GM19043 (cell line): Measurements from ENCODE around the gene FBRSL1.

ENCODE experiments used
- ATAC-seq: cut with Tn5 transposase; IDR thresholded peaks from one replicate; pipeline ENCODE4 v1.9.1; 2021; ENCODE audit warnings: low read depth; ENCODE audit not compliant: unreplicated experiment

The FBRSL1 gene

GRCh38 chr12:132536102-132536876, 46.3 kb downstream of the FBRSL1 start:
- no peak for ATAC-seq

GRCh38 chr12:132537049-132537448, 47.1 kb downstream of the FBRSL1 start:
- no peak for ATAC-seq

- no peak for ATAC-seq
These were observed 48.1 kb downstream of the FBRSL1 start for GRCh38 chr12:132537836-132538662.

- no peak for ATAC-seq
These were observed 48.7 kb downstream of the FBRSL1 start for GRCh38 chr12:132538663-132538990.

- ATAC-seq: no peak
These were observed 49.2 kb downstream of the FBRSL1 start for GRCh38 chr12:132539016-132539773.

GRCh38 chr12:132540436-132540835, 50.5 kb downstream of the FBRSL1 start:
- no peak for ATAC-seq

GRCh38 chr12:132541200-132541599, 51.2 kb downstream of the FBRSL1 start:
- no peak for ATAC-seq

GRCh38 chr12:132541996-132542395, 52.0 kb downstream of the FBRSL1 start:
- no peak for ATAC-seq

GRCh38 chr12:132542661-132543060, 52.7 kb downstream of the FBRSL1 start:
- no peak for ATAC-seq

- ATAC-seq: no peak
These were observed 53.5 kb downstream of the FBRSL1 start for GRCh38 chr12:132543298-132544079.

- ATAC-seq: no peak
These were observed 54.1 kb downstream of the FBRSL1 start for GRCh38 chr12:132544080-132544397.

- no peak for ATAC-seq
These were observed 54.5 kb downstream of the FBRSL1 start for GRCh38 chr12:132544498-132544897.

- no peak for ATAC-seq
These were observed 55.4 kb downstream of the FBRSL1 start for GRCh38 chr12:132545164-132545953.

- no peak for ATAC-seq
These were observed 56.0 kb downstream of the FBRSL1 start for GRCh38 chr12:132545955-132546354.

- no peak for ATAC-seq
These were observed 56.7 kb downstream of the FBRSL1 start for GRCh38 chr12:132546647-132547046.

GRCh38 chr12:132547205-132547740, 57.3 kb downstream of the FBRSL1 start:
- no peak for ATAC-seq

GRCh38 chr12:132548430-132549058, 58.6 kb downstream of the FBRSL1 start:
- ATAC-seq: no peak

- no peak for ATAC-seq
These were observed 59.1 kb downstream of the FBRSL1 start for GRCh38 chr12:132549059-132549458.
